SK-N-SH treated with all-trans-retinoic acid at 6 μM for 48 hours (cell line): ENCODE measurements around the gene SFXN5.

Experiments
- ATAC-seq: fragments of 200-7000 bp; cut with Tn5 transposase; 3 replicates; pipeline ENCODE4 v1.9.1; 2020; ENCODE audit warnings: mild to moderate bottlenecking, moderate library complexity
- ARNTL ChIP-seq: fragments of 450-650 bp; formaldehyde crosslinking; IDR thresholded peaks from 2 replicates; pipeline ENCODE4 v1.5.0; 2020; ENCODE audit warnings: low read depth, mild to moderate bottlenecking, moderate library complexity, borderline replicate concordance
- BACH2 ChIP-seq: fragments of 250-450 bp; sonication (Bioruptor Pico); IDR thresholded peaks from 2 replicates; pipeline ENCODE4 v1.9.0; 2021; ENCODE audit warnings: mild to moderate bottlenecking, borderline replicate concordance
- CSDC2 ChIP-seq: fragments of 250-450 bp; sonication (Bioruptor Pico); IDR thresholded peaks from 2 replicates; pipeline ENCODE4 v1.5.0; 2020; ENCODE audit warnings: mild to moderate bottlenecking, moderate library complexity
- GLIS3 ChIP-seq: fragments of 250-450 bp; sonication (Bioruptor Pico); IDR thresholded peaks from 2 replicates; pipeline ENCODE4 v1.5.0; 2020; ENCODE audit warnings: mild to moderate bottlenecking, moderate library complexity
- ISL1 ChIP-seq: fragments of 250-450 bp; sonication (Bioruptor Pico); IDR thresholded peaks from 2 replicates; pipeline ENCODE4 v2.1.2; 2022; ENCODE audit warnings: mild to moderate bottlenecking, moderate library complexity
- OSR1 ChIP-seq: fragments of 250-450 bp; sonication (Bioruptor Pico); IDR thresholded peaks from 2 replicates; pipeline ENCODE4 v1.8.0; 2022; ENCODE audit warnings: moderate library complexity, mild to moderate bottlenecking, inconsistent platforms
- PPARA ChIP-seq: fragments of 250-450 bp; sonication (Bioruptor Pico); IDR thresholded peaks from 2 replicates; pipeline ENCODE4 v1.5.0; 2020; ENCODE audit warnings: mild to moderate bottlenecking, borderline replicate concordance
- SNAI2 ChIP-seq: fragments of 250-450 bp; sonication (Bioruptor Pico); IDR thresholded peaks from 2 replicates; pipeline ENCODE4 v1.5.0; 2020; ENCODE audit warnings: mild to moderate bottlenecking, moderate library complexity
- TCF4 ChIP-seq: fragments of 250-450 bp; sonication (Bioruptor Pico); IDR thresholded peaks from 2 replicates; pipeline ENCODE4 v1.8.0; 2021; ENCODE audit warnings: mild to moderate bottlenecking, moderate library complexity, borderline replicate concordance
- ZC3H10 ChIP-seq: fragments of 250-450 bp; sonication (Bioruptor Pico); IDR thresholded peaks from 2 replicates; pipeline ENCODE4 v1.5.1; 2021; ENCODE audit warnings: mild to moderate bottlenecking, moderate library complexity
- ZFP3 ChIP-seq: fragments of 250-450 bp; sonication (Bioruptor Pico); IDR thresholded peaks from 2 replicates; pipeline ENCODE4 v1.5.0; 2020; ENCODE audit warnings: mild to moderate bottlenecking, moderate library complexity
- ZFP30 ChIP-seq: fragments of 450-650 bp; formaldehyde crosslinking; IDR thresholded peaks from 2 replicates; pipeline ENCODE4 v1.5.0; 2022; ENCODE audit warnings: mild to moderate bottlenecking, moderate library complexity
- ZNF565 ChIP-seq: fragments of 450-650 bp; formaldehyde crosslinking; conservative IDR thresholded peaks from 2 replicates; pipeline ENCODE4 v1.5.0; 2020; ENCODE audit warnings: low read depth, mild to moderate bottlenecking, moderate library complexity
- ZNF70 ChIP-seq: fragments of 450-650 bp; formaldehyde crosslinking; IDR thresholded peaks from 2 replicates; pipeline ENCODE4 v1.5.0; 2020; ENCODE audit warnings: mild to moderate bottlenecking, moderate library complexity
- ZNF8 ChIP-seq: fragments of 450-650 bp; formaldehyde crosslinking; IDR thresholded peaks from 2 replicates; pipeline ENCODE4 v1.5.0; 2020; ENCODE audit warnings: mild to moderate bottlenecking, moderate library complexity
- TF ChIP-seq, protein P1 (sequence below): fragments of 250-450 bp; sonication (Bioruptor Pico); IDR thresholded peaks from 2 replicates; pipeline ENCODE4 v1.5.0; 2020; ENCODE audit warnings: mild to moderate bottlenecking, moderate library complexity
- TF ChIP-seq, protein P2 (sequence below): fragments of 250-450 bp; sonication (Bioruptor Pico); IDR thresholded peaks from 2 replicates; pipeline ENCODE4 v1.5.1; 2021; ENCODE audit warnings: mild to moderate bottlenecking, moderate library complexity
- TF ChIP-seq, protein P3 (sequence below): fragments of 250-450 bp; sonication (Bioruptor Pico); IDR thresholded peaks from 2 replicates; pipeline ENCODE4 v1.8.0; 2021; ENCODE audit warnings: low read depth, mild to moderate bottlenecking, moderate library complexity, borderline replicate concordance
- TF ChIP-seq, protein P4 (sequence below): fragments of 250-450 bp; sonication (Bioruptor Pico); IDR thresholded peaks from 2 replicates; pipeline ENCODE4 v1.8.0; 2020; ENCODE audit warnings: mild to moderate bottlenecking, moderate library complexity, borderline replicate concordance

The SFXN5 gene

DNA sequence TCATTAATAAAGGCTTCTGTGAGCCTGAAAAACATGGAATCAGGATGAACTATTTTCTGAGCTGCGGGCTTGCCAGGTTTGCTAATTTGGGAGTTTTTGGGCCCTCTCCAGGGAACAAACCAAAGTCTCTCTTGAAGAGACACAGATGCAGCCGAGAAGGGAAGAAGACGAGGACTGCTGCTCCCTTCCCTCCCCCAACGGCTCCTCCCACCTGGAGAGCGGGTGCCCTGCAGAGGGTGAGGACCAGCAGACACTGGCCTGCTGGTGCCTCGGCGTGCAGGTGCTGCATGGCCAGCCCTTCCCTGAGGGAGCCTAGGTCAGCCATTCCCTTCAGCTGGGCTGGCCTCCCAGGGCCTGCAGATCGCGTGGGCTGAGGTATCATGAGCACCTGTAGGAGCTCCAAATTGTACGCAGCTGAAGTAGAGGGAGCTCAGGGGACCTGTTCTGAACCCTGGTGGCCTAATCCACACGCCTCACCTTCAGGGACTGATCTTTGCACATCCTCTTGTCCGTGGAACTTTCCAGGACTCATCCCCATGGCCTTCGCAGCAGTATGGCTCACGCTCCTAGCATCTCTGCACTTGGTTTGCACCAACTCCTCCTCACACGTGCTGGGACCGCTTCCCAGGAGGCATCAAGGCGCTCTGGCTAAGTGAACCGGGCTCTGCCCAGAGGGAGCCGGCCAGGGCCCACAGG, 134.7 kb downstream of the SFXN5 start:
- TF ChIP-seq GLIS3 (CRISPR knock-in tag) = no peak
- TF ChIP-seq, protein P1, sequence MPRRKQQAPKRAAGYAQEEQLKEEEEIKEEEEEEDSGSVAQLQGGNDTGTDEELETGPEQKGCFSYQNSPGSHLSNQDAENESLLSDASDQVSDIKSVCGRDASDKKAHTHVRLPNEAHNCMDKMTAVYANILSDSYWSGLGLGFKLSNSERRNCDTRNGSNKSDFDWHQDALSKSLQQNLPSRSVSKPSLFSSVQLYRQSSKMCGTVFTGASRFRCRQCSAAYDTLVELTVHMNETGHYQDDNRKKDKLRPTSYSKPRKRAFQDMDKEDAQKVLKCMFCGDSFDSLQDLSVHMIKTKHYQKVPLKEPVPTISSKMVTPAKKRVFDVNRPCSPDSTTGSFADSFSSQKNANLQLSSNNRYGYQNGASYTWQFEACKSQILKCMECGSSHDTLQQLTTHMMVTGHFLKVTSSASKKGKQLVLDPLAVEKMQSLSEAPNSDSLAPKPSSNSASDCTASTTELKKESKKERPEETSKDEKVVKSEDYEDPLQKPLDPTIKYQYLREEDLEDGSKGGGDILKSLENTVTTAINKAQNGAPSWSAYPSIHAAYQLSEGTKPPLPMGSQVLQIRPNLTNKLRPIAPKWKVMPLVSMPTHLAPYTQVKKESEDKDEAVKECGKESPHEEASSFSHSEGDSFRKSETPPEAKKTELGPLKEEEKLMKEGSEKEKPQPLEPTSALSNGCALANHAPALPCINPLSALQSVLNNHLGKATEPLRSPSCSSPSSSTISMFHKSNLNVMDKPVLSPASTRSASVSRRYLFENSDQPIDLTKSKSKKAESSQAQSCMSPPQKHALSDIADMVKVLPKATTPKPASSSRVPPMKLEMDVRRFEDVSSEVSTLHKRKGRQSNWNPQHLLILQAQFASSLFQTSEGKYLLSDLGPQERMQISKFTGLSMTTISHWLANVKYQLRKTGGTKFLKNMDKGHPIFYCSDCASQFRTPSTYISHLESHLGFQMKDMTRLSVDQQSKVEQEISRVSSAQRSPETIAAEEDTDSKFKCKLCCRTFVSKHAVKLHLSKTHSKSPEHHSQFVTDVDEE (CRISPR knock-in tag) = no peak
- TF ChIP-seq, protein P2, sequence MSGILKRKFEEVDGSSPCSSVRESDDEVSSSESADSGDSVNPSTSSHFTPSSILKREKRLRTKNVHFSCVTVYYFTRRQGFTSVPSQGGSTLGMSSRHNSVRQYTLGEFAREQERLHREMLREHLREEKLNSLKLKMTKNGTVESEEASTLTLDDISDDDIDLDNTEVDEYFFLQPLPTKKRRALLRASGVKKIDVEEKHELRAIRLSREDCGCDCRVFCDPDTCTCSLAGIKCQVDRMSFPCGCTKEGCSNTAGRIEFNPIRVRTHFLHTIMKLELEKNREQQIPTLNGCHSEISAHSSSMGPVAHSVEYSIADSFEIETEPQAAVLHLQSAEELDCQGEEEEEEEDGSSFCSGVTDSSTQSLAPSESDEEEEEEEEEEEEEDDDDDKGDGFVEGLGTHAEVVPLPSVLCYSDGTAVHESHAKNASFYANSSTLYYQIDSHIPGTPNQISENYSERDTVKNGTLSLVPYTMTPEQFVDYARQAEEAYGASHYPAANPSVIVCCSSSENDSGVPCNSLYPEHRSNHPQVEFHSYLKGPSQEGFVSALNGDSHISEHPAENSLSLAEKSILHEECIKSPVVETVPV (CRISPR knock-in tag) = no peak
- TF ChIP-seq SNAI2 (CRISPR knock-in tag) = no peak
- TF ChIP-seq BACH2 (CRISPR knock-in tag) = no peak
- no peak for TF ChIP-seq ZFP3 (CRISPR knock-in tag)
- no peak for TF ChIP-seq ZNF8 (CRISPR knock-in tag)
- TF ChIP-seq ARNTL = no peak
- TF ChIP-seq ZNF565 = no peak
- no peak for TF ChIP-seq TCF4 (CRISPR knock-in tag)
- no peak for TF ChIP-seq ZC3H10
- TF ChIP-seq, all 23 proteins: peak for 0
- no peak for ATAC-seq

DNA sequence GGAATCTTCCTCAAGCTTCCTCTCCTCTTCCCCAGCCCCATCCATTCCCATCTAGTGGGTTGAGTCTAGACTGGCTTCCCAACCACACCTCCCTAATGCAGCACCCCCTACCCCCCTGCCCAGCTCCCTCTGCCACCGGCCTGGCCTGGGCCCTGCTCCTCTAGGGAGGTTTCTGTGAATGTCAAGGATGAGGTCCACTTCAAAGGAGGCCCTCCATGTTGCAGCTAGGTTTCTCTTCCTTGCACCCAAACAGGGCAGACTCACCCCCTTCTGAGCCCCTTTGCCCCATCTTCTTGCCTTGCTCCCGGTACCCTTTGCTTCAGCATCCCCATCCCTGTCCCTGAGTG, 135.9 kb downstream of the SFXN5 start:
- TF ChIP-seq ZNF70 (CRISPR knock-in tag) (no peak), SNAI2 (CRISPR knock-in tag) (no peak), OSR1 (CRISPR knock-in tag) (no peak), TCF4 (CRISPR knock-in tag) (no peak)
- ATAC-seq = no peak

DNA sequence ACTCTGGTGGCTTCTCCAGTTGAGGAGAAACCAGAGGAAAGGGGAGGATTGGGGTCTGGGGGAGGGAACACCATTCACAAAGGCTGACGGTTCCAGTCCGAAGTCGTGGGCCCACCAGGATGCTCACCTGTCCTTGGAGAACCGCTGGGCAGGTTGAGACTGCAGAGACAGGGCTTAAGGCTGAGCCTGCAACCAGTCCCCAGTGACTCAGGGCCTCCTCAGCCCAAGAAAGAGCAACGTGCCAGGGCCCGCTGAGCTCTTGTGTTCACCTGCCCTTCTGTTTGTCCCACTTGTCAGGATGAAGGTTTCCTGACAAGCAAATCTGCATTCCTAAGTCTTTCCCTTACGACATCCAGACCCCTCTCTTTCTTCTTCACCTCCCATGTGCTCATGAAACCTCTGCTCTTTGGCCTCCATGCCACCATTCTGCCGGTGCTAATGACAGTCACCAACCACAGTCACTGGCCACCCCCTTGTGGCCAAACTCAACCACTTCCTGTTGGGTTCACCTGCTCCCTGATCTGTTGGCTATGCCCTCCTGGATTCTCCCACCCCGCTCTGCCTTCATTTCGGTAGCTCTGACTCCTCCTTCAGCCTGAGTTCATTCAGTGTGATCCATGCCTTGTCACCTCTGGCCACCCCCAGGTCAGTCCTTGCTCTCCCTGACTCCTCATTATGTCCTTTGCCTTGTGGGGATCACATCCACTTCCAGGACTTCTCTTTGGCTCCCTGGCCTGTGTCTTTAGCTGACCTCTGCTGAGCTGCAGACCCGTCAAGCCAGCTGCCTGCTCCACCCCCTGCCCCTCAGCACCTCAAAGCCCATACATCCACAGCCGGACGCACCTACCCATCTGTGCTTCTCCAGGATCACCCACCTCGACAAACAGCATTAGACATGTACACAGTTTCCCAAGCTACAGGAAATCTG, 136.6 kb downstream of the SFXN5 start:
- TF ChIP-seq CSDC2 (CRISPR knock-in tag) (no peak), ZFP3 (CRISPR knock-in tag) (no peak), ZNF565 (no peak), ISL1 (no peak), ZFP30 (no peak), PPARA (no peak), ZNF8 (CRISPR knock-in tag) (no peak)
- TF ChIP-seq, protein P3, sequence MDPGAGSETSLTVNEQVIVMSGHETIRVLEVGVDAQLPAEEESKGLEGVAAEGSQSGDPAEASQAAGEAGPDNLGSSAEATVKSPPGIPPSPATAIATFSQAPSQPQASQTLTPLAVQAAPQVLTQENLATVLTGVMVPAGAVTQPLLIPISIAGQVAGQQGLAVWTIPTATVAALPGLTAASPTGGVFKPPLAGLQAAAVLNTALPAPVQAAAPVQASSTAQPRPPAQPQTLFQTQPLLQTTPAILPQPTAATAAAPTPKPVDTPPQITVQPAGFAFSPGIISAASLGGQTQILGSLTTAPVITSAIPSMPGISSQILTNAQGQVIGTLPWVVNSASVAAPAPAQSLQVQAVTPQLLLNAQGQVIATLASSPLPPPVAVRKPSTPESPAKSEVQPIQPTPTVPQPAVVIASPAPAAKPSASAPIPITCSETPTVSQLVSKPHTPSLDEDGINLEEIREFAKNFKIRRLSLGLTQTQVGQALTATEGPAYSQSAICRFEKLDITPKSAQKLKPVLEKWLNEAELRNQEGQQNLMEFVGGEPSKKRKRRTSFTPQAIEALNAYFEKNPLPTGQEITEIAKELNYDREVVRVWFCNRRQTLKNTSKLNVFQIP (CRISPR knock-in tag) = no peak
- TF ChIP-seq, protein P4, sequence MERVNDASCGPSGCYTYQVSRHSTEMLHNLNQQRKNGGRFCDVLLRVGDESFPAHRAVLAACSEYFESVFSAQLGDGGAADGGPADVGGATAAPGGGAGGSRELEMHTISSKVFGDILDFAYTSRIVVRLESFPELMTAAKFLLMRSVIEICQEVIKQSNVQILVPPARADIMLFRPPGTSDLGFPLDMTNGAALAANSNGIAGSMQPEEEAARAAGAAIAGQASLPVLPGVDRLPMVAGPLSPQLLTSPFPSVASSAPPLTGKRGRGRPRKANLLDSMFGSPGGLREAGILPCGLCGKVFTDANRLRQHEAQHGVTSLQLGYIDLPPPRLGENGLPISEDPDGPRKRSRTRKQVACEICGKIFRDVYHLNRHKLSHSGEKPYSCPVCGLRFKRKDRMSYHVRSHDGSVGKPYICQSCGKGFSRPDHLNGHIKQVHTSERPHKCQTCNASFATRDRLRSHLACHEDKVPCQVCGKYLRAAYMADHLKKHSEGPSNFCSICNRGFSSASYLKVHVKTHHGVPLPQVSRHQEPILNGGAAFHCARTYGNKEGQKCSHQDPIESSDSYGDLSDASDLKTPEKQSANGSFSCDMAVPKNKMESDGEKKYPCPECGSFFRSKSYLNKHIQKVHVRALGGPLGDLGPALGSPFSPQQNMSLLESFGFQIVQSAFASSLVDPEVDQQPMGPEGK (CRISPR knock-in tag) = no peak
- no peak for ATAC-seq

DNA sequence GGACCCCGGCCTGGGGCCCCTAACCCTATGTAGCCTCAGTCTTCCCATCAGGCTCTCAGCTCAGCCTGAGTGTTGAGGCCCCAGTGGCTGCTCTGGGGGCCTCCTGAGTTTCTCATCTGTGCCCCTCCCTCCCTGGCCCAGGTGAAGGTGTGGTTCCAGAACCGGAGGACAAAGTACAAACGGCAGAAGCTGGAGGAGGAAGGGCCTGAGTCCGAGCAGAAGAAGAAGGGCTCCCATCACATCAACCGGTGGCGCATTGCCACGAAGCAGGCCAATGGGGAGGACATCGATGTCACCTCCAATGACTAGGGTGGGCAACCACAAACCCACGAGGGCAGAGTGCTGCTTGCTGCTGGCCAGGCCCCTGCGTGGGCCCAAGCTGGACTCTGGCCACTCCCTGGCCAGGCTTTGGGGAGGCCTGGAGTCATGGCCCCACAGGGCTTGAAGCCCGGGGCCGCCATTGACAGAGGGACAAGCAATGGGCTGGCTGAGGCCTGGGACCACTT, 137.8 kb downstream of the SFXN5 start:
- no peak for ATAC-seq
- no peak for TF ChIP-seq ISL1
- TF ChIP-seq BACH2 (CRISPR knock-in tag) = no peak
- no peak for TF ChIP-seq PPARA
- no peak for TF ChIP-seq ZNF8 (CRISPR knock-in tag)
- no peak for TF ChIP-seq ARNTL
- no peak for TF ChIP-seq ZNF70 (CRISPR knock-in tag)
- no peak for TF ChIP-seq ZFP30
- TF ChIP-seq, all 23 proteins: peak for 0
